ENCODE measurements around the gene PNKP. TPM values are rescaled to one million over a fixed set of nuclear protein-coding genes. Genes with fewer than 3 reads are reported as not detected.

The PNKP gene
- total RNA-seq: 45.1 and 58.2 TPM in 2 replicates

DNA sequence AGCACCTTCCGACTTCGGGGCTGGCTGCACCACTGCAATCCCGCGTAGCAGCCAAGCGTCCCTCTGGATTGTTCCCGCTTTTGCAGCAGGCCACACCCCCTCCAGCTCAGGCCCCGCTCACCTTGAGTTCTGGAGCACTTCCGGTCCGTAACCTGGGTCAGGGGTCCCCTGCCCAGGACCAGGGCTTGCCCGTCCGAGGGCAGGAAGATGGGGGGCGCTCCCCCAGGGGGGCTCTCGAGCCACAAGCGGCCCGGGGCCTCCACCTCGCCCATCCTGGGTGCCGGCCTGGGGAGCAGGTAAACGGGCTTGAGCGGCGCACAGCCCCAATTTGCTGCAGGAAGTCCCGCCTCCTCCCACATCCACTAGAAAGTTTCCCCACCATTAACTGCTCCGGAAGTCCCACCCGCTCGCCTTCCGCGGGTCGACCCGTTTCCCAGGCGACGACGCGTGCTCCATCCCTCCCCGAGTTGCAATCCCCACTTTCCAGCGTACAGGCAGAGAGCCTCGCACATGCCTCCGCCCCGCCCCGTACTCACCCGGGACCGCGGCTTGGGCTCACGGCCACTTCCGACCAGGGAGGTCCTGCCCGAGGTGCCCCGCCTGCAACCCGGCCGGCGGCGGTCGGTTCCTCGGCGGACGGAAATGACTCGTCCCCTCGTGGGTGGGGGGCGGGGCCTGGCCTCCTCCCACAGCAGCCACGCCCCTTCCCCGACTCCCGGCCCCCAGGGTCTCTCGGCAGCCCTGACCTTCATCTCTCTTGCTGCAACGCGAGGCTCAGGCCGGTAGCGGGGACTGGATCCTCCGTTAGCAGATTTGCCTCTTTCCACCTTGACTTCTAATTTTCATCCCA lies at the start of gene PNKP:
Gene PNKP (minus strand): TSS at position 644 of the 850 bp plus-strand sequence. CDS start 372 bp downstream, at position 272.

DNA sequence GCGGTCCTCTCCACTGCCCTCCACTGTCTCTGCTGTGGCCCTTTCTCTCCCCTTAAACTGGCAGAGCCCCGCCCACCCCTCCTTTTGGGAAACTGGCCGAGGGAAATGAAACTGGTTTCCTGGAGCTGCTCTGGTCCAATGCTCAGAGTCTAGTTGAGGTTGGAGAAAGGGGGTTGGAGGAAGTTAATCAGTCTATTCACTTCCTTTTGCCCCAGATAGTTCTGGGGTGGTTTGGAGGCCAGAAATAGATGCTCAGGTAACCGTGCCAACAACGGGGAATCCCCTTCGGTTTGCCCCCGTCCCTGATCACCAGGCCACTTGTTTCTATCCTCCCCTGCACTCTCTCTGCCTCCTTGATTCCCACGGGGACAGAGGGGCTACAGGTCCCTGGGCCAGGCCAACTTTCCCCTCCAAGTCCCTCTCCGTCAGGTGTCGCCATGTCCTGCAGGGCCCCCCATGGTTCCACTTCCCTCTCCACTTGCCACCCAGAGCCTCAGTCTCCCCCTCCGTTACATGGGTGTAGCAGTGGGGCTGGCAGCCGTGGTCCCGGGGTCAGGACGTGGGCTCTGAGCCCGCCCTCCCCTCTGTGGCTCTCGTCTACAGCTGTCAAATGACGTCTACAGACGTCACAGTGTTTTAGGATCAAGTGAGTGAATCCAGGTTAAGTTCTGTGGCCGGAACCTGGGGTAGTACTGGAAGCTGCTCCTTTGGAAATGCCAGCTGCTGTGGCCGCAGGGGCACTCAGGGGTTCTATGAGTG lies 29.7 kb upstream of the PNKP start, which contains the start of gene IL4I1:
Gene IL4I1 (minus strand): TSS at position 25 of the 759 bp plus-strand sequence. CDS start 727 bp downstream, outside the sequence.

DNA sequence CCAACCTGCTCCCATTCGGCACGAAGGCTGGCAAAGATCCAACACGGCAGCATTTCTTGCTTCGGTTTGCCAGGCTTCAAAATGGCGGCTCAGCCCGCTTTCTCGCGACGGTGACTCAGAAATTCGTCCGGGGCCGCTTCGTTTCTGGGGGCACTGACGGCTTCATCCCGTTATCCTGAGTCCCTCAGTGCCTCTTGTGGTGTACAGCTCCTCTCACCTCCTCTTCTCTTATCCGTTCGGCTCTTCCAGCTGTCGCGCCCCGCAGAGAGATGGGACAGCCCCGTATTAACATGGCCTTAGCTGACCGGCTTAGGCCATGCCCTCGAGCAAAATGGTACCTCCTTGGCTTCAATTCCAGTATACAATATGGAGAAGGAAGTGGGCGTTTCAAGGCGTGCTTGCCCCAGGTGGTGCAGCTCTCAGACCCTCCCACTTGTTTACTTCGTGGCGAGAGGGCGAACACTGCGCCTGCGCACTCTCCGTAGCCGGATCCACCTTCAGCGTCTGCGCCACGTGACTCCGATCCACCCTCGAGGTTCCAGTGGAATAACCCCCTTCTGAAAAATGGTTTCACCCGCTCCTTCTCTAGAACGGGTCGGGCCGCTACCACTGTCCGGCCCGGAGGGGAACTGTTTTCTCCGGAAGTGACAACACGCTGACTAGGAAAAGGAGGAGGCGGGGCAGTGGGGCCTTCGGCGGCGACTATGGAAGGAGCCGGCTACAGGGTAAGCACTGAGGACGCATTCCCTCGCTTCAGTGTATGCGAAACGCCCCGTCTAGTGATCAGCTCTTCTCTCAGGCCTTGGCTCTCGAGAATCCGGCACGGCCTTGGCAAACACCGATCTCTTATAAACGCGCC lies 9.9 kb upstream of the PNKP start, which contains the start of the genes AKT1S1 and TBC1D17:
Gene AKT1S1 (minus strand): TSS at position 336 of the 859 bp plus-strand sequence. CDS start 4,060 bp downstream, outside the sequence.
Gene TBC1D17 (plus strand): TSS at position 683 of the 859 bp plus-strand sequence. CDS start 22 bp downstream, at position 705.

DNA sequence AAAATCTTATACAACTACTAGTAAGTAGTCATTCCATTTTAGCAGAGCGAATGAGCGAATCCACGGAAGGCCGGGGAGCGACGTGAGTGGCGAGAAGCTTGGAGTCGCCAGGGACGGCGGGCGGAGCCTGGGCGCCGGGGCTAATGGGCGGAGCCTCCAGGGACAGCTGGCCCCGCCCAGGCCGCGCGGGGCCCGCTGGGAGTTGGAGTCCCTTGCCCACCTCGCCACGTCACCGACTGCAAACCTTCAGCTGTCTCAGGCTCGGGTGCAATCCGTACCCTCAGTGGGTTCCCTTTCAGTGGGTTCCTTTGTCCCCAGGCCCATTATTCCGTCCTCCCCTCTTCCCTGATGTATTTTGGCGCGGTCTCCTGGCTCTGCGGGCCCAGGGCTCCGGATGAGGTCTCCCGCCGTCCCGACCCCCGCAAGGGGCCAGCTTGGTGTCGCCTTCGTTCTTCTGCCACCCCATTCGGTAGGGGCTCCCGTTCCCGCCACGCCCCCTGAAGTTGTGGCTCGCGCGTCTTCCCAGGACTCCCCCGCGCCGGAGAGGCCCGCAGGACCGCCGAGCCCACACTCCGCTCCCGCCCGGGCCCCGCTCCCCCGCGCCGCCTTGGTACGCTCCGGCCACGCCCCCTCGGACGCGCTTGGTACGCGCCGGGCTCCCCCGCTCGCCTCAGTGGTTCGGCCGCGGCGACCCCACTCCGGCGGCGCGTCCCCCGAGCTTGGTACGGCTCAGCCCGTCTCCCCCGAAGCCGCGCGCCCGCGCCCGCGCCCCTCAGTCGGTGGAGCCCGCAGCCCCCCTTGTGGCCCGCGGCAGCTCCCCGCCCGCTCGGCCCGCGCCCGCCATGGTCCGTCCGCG lies 16.7 kb downstream of the PNKP start, which contains the start of gene PTOV1:
Gene PTOV1 (plus strand): TSS at position 673 of the 856 bp plus-strand sequence.

DNA sequence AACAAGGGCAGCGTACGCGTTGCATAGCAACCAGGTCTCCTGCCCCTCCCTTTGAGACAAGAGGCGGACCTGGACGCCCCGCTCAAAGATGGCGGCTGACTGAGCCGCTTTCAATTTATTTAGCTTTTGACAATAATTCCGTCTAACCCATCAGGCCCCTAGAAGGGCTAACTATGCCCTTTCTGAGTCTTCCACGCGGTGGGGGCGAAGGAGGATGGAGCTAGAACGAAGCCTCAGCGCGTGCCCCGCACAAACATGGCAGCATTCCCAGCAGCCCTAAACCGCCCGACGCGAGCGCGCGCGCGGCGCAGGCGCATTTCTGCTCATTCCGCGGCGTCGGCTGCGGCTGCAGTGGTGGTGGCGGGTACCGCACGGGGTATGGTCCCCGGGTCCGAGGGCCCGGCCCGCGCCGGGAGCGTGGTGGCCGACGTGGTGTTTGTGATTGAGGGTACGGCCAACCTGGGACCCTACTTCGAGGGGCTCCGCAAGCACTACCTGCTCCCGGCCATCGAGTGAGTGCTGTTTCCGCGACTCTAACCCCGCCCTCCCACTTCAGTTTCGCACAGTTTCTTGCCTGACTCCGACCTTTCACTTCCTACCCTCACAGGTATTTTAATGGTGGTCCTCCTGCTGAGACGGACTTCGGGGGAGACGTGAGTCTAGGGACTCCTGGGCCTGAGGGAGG lies 49.3 kb downstream of the PNKP start, which contains the start of gene MED25:
Gene MED25 (plus strand): TSS at position 326 of the 685 bp plus-strand sequence. CDS start 53 bp downstream, at position 379.

DNA sequence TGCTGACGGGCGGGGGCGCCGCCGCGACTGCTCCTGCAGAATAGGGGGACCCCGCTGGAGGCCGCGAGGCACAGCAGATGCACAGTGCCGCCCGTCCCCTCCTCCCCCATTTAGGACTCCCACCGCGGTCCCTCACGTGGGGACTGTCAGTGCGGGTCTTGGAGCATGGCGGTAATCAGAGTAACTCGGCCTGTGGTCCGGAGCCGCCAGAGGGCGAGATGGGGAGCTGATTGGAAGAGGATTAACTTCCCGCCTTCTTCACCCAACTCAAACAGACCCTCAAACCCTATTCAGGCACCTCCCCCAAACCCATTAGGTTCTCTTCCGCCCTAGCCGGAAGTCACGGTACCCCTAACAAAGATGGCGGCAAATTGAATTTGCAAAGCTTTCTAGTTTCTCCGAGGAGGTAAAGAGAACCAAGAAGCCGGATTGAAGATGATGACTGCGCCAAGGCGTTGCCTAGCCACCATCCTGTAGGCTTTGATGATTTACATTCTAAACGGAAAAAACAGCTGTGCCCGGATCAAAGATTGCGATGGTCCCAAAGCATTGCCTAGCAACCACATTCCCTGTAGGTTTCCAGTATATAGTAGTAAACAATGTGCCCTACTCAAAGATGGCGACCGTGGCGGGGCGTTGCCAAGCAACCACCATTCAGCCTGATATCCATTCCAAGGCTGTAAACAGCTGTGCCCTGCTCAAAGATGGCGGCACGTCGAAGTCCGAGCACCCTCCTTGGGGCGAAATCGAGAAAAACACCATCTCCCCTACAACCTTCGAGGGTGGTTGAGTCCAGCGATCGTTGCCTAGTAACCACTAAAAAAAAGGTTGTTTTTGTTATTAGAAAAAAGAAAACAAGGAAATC lies 54.1 kb downstream of the PNKP start, which contains the start of gene FUZ:
Gene FUZ (minus strand): TSS at position 296 of the 865 bp plus-strand sequence. CDS start 186 bp downstream, at position 110.

Small RNA genes lying within 50 kb of the gene (small RNA-seq; reads per million reads assigned to genes)
- not detected for gene MIR4749

Other genes starting within 250 kb of the PNKP start
- 50.3 and 51.6 TPM in 2 replicates for gene RRAS, start 227.4 kb downstream of the PNKP start, total RNA-seq
- 19.6 and 31.6 TPM in 2 replicates for gene SCAF1, start 225.4 kb downstream of the PNKP start, total RNA-seq
- 64.0 and 64.4 TPM in 2 replicates for gene IRF3, start 201.7 kb downstream of the PNKP start, total RNA-seq
- gene BCL2L12, start 201.6 kb downstream of the PNKP start, total RNA-seq: 8.2 and 16.1 TPM in 2 replicates
- 132 and 208 TPM in 2 replicates for gene PRMT1, start 190.3 kb downstream of the PNKP start, total RNA-seq
- gene ADM5, start 178.0 kb downstream of the PNKP start, total RNA-seq: 0.43 and 1.2 TPM in 2 replicates
- gene CPT1C, start 176.5 kb downstream of the PNKP start, total RNA-seq: 1.6 and 3.1 TPM in 2 replicates
- gene TSKS, start 104.3 kb downstream of the PNKP start, total RNA-seq: 0.76 and 6.7 TPM in 2 replicates
- gene AP2A1, start 100.6 kb downstream of the PNKP start, total RNA-seq: 90.3 and 178 TPM in 2 replicates
- 23.9 and 25.5 TPM in 2 replicates for gene FUZ, start 54.3 kb downstream of the PNKP start, total RNA-seq
- gene MED25, start 49.3 kb downstream of the PNKP start, total RNA-seq: 26.3 and 33.5 TPM in 2 replicates
- 114 and 134 TPM in 2 replicates for gene PTOV1, start 16.4 kb downstream of the PNKP start, total RNA-seq
- gene AKT1S1, start 9.8 kb upstream of the PNKP start, total RNA-seq: 20.4 and 24.7 TPM in 2 replicates
- 23.6 and 30.3 TPM in 2 replicates for gene TBC1D17, start 10.1 kb upstream of the PNKP start, total RNA-seq
- 0.43 TPM in 1 of 2 replicates, not detected in the other for gene IL4I1, start 29.3 kb upstream of the PNKP start, total RNA-seq
- 4.6 and 7.9 TPM in 2 replicates for gene ATF5, start 61.6 kb upstream of the PNKP start, total RNA-seq
- 25.5 and 40.7 TPM in 2 replicates for gene NUP62, start 61.9 kb upstream of the PNKP start, total RNA-seq
- 0.22 TPM in 1 of 2 replicates, not detected in the other for gene SIGLEC11, start 93.6 kb upstream of the PNKP start, total RNA-seq
- 25.1 and 29.0 TPM in 2 replicates for gene VRK3, start 157.8 kb upstream of the PNKP start, total RNA-seq
- gene ZNF473, start 158.4 kb upstream of the PNKP start, total RNA-seq: 8.1 and 11.8 TPM in 2 replicates

All from placental epithelial cell (primary cell).